Measurements from ENCODE around the gene GTF3C2. TPM values are rescaled to one million over a fixed set of nuclear protein-coding genes. Genes with fewer than 3 reads are reported as not detected.

GTF3C2 gene, protein sequence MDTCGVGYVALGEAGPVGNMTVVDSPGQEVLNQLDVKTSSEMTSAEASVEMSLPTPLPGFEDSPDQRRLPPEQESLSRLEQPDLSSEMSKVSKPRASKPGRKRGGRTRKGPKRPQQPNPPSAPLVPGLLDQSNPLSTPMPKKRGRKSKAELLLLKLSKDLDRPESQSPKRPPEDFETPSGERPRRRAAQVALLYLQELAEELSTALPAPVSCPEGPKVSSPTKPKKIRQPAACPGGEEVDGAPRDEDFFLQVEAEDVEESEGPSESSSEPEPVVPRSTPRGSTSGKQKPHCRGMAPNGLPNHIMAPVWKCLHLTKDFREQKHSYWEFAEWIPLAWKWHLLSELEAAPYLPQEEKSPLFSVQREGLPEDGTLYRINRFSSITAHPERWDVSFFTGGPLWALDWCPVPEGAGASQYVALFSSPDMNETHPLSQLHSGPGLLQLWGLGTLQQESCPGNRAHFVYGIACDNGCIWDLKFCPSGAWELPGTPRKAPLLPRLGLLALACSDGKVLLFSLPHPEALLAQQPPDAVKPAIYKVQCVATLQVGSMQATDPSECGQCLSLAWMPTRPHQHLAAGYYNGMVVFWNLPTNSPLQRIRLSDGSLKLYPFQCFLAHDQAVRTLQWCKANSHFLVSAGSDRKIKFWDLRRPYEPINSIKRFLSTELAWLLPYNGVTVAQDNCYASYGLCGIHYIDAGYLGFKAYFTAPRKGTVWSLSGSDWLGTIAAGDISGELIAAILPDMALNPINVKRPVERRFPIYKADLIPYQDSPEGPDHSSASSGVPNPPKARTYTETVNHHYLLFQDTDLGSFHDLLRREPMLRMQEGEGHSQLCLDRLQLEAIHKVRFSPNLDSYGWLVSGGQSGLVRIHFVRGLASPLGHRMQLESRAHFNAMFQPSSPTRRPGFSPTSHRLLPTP
- total RNA-seq (2022; extraction: Qiagen RNA extraction; ENCODE audit: low read depth) = 57.1 to 70.8 TPM (median 62.9 TPM) in 5 replicates

DNA sequence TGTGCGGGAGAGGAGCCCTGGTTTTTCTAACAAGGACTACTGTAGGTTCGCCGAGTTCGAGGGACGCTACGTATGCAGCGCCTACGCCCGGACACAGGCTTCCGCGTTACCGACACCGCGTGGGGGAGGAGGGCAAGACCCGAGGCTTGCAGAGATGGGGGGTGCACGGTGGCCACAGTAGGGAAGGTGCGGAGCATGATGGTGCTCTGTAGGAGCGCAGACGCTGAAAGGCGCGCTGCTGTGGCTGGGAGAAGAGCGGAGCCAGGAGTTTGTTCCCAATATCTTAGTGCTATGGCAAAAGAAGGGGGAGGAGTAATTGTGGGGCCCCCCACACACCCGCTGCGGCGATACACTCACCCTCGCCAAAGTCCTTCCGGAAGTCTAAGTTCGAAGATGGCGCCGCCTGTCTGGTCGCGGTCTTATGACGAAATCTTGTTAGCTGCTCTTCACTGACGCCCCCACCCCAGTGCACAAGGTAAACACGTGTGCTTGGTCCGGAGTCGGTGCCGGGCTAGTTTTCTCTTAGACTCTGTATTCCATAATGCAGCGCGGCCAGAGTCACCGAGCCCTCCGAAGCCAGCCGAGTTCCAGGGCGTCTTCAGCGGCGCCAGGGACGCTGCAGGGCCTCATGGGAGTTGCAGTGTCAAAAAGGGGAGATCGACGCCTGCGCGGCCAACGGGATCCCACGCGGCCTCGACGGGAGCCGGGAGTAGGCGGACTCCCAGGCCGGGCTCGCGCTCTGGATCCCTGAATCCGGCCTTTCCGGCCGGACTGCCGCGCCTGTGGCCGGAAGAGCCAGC lies at the start of gene GTF3C2:
GTF3C2 (minus strand) TSS at position 383 of the 800 bp plus-strand sequence. CDS start 13,210 bp downstream, outside the sequence.

DNA sequence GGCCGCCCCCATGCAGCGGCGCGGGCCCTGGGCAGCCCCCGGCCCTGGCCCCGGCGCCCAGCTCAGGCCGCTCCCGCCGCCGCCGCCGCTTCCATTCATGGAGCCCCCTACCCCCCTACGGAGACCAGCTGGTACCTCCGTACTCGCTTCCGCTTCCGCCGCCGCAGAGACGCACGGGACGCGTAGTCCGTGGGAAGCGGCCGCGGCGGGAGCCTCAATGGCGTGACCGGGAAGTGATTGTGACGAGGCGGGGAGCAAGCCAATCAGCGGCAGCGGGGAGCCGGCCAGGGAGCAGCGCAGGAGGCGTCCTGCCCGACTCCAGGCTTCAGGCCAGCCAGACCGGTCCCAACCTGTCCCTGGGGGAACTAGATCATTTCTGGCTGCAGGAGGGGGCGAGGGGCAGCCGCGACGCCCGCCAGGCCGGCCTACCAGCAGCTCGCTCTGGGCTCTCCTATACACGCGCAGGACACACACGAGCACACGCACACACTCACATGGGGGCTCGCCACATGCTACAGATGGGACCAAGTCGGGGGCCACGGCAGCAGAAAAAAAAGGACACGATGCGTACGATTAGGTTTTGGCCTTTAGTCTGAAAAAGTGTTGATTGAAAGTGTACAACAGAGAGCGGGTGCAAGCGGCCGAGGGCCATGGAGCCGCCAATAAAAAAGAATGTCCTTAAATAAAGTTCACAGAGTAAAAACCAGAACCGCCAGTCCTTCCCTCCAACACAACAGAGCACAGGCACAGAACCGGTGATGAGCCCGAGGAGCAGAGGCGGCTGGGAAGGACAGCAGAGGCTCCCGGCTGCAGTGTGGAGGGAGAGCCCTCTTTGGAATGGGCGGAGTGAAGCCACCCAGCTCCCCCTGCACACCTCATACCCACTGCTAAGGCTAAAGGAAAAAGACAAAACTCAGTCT lies 24.3 kb upstream of the GTF3C2 start, which contains the start of gene ZNF513:
ZNF513 (minus strand) TSS at position 109 of the 920 bp plus-strand sequence. CDS start 208 bp downstream, outside the sequence.

DNA sequence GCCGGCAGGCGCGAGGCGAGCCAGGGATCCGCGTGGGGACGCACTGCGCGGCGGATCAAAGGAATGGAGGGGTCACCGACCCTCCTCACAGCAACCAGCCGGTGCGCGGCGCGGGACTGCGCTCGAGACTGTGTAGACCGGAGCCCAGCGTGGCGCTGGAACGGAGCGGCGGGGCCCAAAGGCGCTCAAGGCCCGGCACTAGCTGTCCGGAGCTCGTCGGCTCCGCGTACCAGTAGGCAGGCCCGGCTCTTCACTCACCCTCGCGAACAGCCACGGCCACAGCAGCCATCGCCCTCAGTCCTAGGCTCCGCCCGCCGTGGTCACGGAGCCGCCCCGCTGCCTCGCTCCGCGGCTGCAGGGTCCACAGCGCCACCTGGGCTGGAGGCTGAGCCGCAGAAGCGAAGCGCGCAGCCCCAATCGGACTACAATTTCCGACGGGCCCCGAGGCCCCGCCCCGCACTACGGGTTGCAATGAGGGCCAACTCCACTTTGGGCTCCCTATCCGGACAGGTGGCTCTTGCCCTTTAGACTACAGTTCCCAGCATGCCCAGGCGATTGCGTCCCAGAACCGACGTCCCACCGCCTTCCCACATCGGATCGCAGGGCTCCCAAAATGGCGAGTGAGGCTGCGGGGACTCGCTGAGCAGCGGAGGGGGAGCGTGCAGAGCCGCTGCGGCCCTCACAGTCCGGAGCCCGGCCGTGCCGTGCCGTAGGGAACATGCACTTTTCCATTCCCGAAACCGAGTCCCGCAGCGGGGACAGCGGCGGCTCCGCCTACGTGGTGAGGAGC lies 13.7 kb upstream of the GTF3C2 start, which contains the start of the genes EIF2B4 and SNX17:
EIF2B4 (minus strand) TSS at position 313 of the 790 bp plus-strand sequence; CDS start at position 289, 24 bp downstream.
SNX17 (plus strand) TSS at position 591 of the 790 bp plus-strand sequence; CDS start at position 719, 128 bp downstream.

DNA sequence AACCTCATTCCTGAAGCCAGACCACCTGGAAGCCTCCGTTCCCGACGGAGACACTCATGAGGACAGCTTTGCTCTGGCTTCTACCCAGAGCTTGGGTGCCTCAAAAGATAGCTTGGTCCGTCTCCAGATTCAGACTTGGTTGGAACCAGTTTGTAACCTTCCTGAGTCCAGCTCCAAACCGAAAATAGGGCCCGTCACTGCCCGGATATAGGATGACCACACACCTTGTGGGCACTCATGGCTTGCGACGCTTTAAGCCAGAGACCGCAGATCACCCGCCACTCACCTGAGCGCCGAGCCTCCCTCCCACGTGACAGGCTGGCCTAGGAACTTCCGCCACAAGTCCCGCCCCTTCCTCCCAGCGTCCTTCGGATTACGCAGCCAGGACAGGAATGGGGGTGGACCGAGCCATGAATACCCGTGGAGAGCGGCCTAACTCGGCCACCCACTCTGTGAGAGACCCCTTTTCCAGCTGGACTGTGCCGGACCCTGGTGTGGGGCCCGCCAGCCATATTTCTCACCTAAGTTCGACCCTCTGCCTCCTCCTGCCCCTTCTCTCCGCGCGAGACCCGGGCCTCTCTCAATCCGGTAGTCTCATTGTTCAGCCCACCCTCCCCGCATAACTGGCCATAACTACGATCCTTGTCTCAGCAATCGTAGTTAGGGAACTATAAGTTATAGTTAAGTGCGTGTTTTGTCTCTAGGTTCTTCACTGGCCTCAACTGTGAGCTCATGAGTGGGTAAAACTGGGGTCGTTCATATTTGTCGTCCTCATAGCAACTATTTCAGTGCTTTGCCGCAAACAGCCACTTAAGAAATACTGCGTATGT lies 33.6 kb downstream of the GTF3C2 start, which contains the start of gene MPV17:
MPV17 (minus strand) TSS at position 332 of the 830 bp plus-strand sequence. CDS start 580 bp downstream, outside the sequence.

DNA sequence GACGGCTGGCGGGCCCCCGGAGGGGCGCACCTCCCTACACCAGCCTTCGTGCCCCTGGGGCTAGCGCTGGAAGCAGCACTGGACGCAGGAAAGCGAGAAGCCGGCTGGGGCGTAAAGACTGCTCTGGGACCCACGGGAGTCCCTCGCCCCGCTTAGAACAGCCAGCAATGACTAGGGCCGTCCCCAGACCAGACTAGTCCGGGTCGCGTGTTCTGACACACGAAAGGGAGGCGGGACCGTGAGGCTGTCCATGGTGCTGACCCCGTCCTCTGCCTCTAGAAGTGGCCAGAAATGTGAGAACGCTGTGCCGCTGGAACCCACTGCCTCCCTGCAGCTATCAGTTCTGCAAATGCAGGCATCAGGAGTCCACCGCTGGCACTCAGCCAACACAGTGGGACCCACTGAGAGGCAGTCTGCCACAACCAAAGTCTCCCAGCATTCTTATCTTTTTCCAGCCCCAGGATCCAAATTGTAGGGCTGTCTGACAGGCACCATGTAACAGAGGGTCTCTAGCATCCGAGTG lies 48.1 kb downstream of the GTF3C2 start, which contains the start of gene UCN:
UCN (minus strand) TSS at position 87 of the 523 bp plus-strand sequence. CDS start 550 bp downstream, outside the sequence.

DNA sequence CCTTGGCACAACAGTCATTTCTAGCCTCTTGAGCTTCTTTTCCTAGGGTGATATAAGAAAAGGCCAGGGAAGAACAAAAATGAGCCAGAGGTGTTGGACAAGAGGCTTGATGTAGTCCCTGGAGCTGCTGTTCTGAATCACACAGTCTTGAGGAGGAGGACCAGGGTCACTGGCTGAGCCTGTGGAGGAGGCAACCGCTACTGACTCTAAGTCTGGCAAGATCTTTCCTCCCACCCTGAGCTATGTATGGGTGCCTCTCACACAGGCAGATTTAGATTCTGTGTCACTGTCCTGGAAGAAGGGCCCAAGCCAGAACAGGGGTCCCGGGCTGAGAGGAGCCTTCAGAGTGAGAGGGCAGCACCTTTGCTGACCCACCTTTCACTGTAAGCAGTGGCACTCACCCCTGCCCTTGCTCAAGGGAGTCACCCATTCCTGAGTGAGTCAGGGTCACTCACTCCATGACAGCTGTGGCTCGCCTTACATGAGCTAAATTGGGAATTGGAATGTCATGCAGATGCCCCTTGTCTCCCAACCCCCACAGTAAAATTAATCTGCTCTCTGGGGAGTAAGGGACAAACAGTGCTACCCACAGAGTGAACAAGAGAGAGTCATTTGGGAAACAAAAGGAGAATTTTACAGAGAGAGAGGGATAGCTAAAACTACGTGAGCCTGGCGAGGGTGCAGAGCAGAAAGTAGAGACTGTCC lies 74.6 kb downstream of the GTF3C2 start, which contains the start of gene TRIM54:
TRIM54 (plus strand) TSS at position 575 of the 705 bp plus-strand sequence. CDS start 303 bp downstream, outside the sequence.

Other genes with a start within 250 kb of the GTF3C2 start
- gene CGREF1, start 237.6 kb downstream of the GTF3C2 start, total RNA-seq (2022; extraction: Qiagen RNA extraction; ENCODE audit: low read depth) = 5.3 to 8.5 TPM (median 7.8 TPM) in 5 replicates
- 0.87 to 2.4 TPM (median 1.3 TPM) in 5 replicates for gene ABHD1, start 232.9 kb downstream of the GTF3C2 start, total RNA-seq (2022; extraction: Qiagen RNA extraction; ENCODE audit: low read depth)
- 38.6 to 67.3 TPM (median 64.4 TPM) in 5 replicates for gene PREB, start 222.1 kb downstream of the GTF3C2 start, total RNA-seq (2022; extraction: Qiagen RNA extraction; ENCODE audit: low read depth)
- not detected in 5 replicates for gene PRR30, start 217.4 kb downstream of the GTF3C2 start, total RNA-seq (2022; extraction: Qiagen RNA extraction; ENCODE audit: low read depth)
- gene TCF23, start 207.8 kb downstream of the GTF3C2 start, total RNA-seq (2022; extraction: Qiagen RNA extraction; ENCODE audit: low read depth) = not detected in 5 replicates
- 204 to 216 TPM (median 209 TPM) in 5 replicates for gene ATRAID, start 144.7 kb downstream of the GTF3C2 start, total RNA-seq (2022; extraction: Qiagen RNA extraction; ENCODE audit: low read depth)
- gene SLC5A6, start 144.5 kb downstream of the GTF3C2 start, total RNA-seq (2022; extraction: Qiagen RNA extraction; ENCODE audit: low read depth) = 52.3 to 74.6 TPM (median 73.0 TPM) in 5 replicates
- gene CAD, start 139.4 kb downstream of the GTF3C2 start, total RNA-seq (2022; extraction: Qiagen RNA extraction; ENCODE audit: low read depth) = 38.9 to 70.4 TPM (median 69.8 TPM) in 5 replicates
- gene SLC30A3, start 93.7 kb downstream of the GTF3C2 start, total RNA-seq (2022; extraction: Qiagen RNA extraction; ENCODE audit: low read depth) = 1.9 to 4.2 TPM (median 3.6 TPM) in 5 replicates
- gene DNAJC5G, start 81.3 kb downstream of the GTF3C2 start, total RNA-seq (2022; extraction: Qiagen RNA extraction; ENCODE audit: low read depth) = not detected in 5 replicates
- 0.40 to 0.73 TPM (median 0.57 TPM) in 5 replicates for gene TRIM54, start 74.3 kb downstream of the GTF3C2 start, total RNA-seq (2022; extraction: Qiagen RNA extraction; ENCODE audit: low read depth)
- 1.3 to 2.5 TPM (median 1.6 TPM) in 5 replicates for gene UCN, start 48.3 kb downstream of the GTF3C2 start, total RNA-seq (2022; extraction: Qiagen RNA extraction; ENCODE audit: low read depth)
- 69.5 to 99.3 TPM (median 89.0 TPM) in 5 replicates for gene MPV17, start 33.7 kb downstream of the GTF3C2 start, total RNA-seq (2022; extraction: Qiagen RNA extraction; ENCODE audit: low read depth)
- 54.9 to 66.2 TPM (median 62.1 TPM) in 5 replicates for gene EIF2B4, start 13.6 kb upstream of the GTF3C2 start, total RNA-seq (2022; extraction: Qiagen RNA extraction; ENCODE audit: low read depth)
- 123 to 145 TPM (median 138 TPM) in 5 replicates for gene SNX17, start 13.9 kb upstream of the GTF3C2 start, total RNA-seq (2022; extraction: Qiagen RNA extraction; ENCODE audit: low read depth)
- gene ZNF513, start 24.0 kb upstream of the GTF3C2 start, total RNA-seq (2022; extraction: Qiagen RNA extraction; ENCODE audit: low read depth) = 6.2 to 14.6 TPM (median 14.5 TPM) in 5 replicates
- gene PPM1G, start 52.8 kb upstream of the GTF3C2 start, total RNA-seq (2022; extraction: Qiagen RNA extraction; ENCODE audit: low read depth) = 148 to 181 TPM (median 176 TPM) in 5 replicates
- gene NRBP1, start 71.9 kb upstream of the GTF3C2 start, total RNA-seq (2022; extraction: Qiagen RNA extraction; ENCODE audit: low read depth) = 111 to 138 TPM (median 135 TPM) in 5 replicates
- gene KRTCAP3, start 85.6 kb upstream of the GTF3C2 start, total RNA-seq (2022; extraction: Qiagen RNA extraction; ENCODE audit: low read depth) = 0.64 to 0.94 TPM (median 0.74 TPM) in 5 replicates
- gene IFT172, start 133.0 kb upstream of the GTF3C2 start, total RNA-seq (2022; extraction: Qiagen RNA extraction; ENCODE audit: low read depth) = 6.6 to 12.6 TPM (median 8.8 TPM) in 5 replicates
- gene FNDC4, start 138.4 kb upstream of the GTF3C2 start, total RNA-seq (2022; extraction: Qiagen RNA extraction; ENCODE audit: low read depth) = 3.3 to 6.4 TPM (median 4.1 TPM) in 5 replicates
- gene GCKR, start 140.1 kb upstream of the GTF3C2 start, total RNA-seq (2022; extraction: Qiagen RNA extraction; ENCODE audit: low read depth) = 0.28 to 0.77 TPM (median 0.36 TPM) in 4 of 5 replicates, not detected in the other
- gene ZNF512, start 226.3 kb upstream of the GTF3C2 start, total RNA-seq (2022; extraction: Qiagen RNA extraction; ENCODE audit: low read depth) = 15.5 to 19.4 TPM (median 18.4 TPM) in 5 replicates

Measured in A549 treated with ZK216348 at 1 μM for 4 hours (cell line).